K562 (cell line): ENCODE data around the gene NFKBIB. TPM values are rescaled to one million over a fixed set of nuclear protein-coding genes. Genes with fewer than 3 reads are reported as not detected.

Experiments
- ATF4 ChIP-seq: fragments of 450-650 bp; formaldehyde crosslinking; IDR thresholded peaks from 2 replicates; pipeline ENCODE4 v1.4.0; 2022; ENCODE audit warnings: mild to moderate bottlenecking, moderate library complexity
- BRD9 ChIP-seq: fragments of 450-650 bp; IDR thresholded peaks from 2 replicates; pipeline ENCODE4 v1.6.1; 2018; ENCODE audit warnings: low read depth; ENCODE audit not compliant: partially characterized antibody
- CHCHD3 ChIP-seq: fragments of 250-450 bp; sonication (Bioruptor Pico); IDR thresholded peaks from 2 replicates; pipeline ENCODE4 v2.1.2; 2022; ENCODE audit warnings: mild to moderate bottlenecking
- EZH2 ChIP-seq: IDR thresholded peaks from 2 replicates; pipeline ENCODE4 v1.6.1; 2012; ENCODE audit warnings: low read depth, mild to moderate bottlenecking, inconsistent platforms, low read length, borderline replicate concordance
- FOS ChIP-seq: IDR thresholded peaks from 3 replicates; pipeline ENCODE4 v1.6.1; 2011; ENCODE audit not compliant: insufficient read length; ENCODE audit errors: extremely low read depth
- FOXK2 ChIP-seq, 2 experiments: fragments of 450-650 bp; IDR thresholded peaks in 1 of 2; conservative IDR thresholded peaks in 1 of 2; 2 replicates each; pipeline ENCODE4 v1.6.1; 2016; ENCODE audit warnings: low read depth in 2 of 2, mild to moderate bottlenecking in 1 of 2
- HBP1 ChIP-seq: fragments of 450-650 bp; formaldehyde crosslinking; IDR thresholded peaks from 2 replicates; pipeline ENCODE4 v1.4.0; 2022; ENCODE audit warnings: missing genetic modification characterization
- HMG20A ChIP-seq: fragments of 450-650 bp; formaldehyde crosslinking; conservative IDR thresholded peaks from 2 replicates; pipeline ENCODE4 v1.4.0; 2020; ENCODE audit warnings: mild to moderate bottlenecking, mixed read lengths
- HNRNPL ChIP-seq: fragments of 200-400 bp; formaldehyde crosslinking; IDR thresholded peaks from 2 replicates; pipeline ENCODE4 v1.6.1; 2017; ENCODE audit warnings: low read depth, mild to moderate bottlenecking, low read length
- RREB1 ChIP-seq: fragments of 250-450 bp; sonication (Bioruptor Pico); IDR thresholded peaks from 2 replicates; pipeline ENCODE4 v1.4.0; 2020
- SAP30 ChIP-seq: fragments of 200-600 bp; sonication (generic); IDR thresholded peaks from 2 replicates; pipeline ENCODE4 v1.6.1; 2012; ENCODE audit warnings: borderline replicate concordance, low read depth, mild to moderate bottlenecking, moderate library complexity, low read length, control low read depth, inconsistent platforms; ENCODE audit not compliant: insufficient read depth, poor library complexity, severe bottlenecking
- SMARCB1 ChIP-seq: IDR thresholded peaks from 2 replicates; pipeline ENCODE4 v1.6.1; 2011; ENCODE audit warnings: improper control_type of control experiment, low read depth; ENCODE audit not compliant: insufficient read length
- TARDBP ChIP-seq: fragments of 450-650 bp; IDR thresholded peaks from 2 replicates; pipeline ENCODE4 v1.6.1; 2016
- ZBTB12 ChIP-seq: fragments of 250-450 bp; sonication (Bioruptor Pico); IDR thresholded peaks from 2 replicates; pipeline ENCODE4 v1.4.0; 2020
- ZFP36 ChIP-seq: fragments of 150-350 bp; IDR thresholded peaks from 2 replicates; pipeline ENCODE4 v1.6.1; 2018; ENCODE audit warnings: low read length, low read depth; ENCODE audit not compliant: partially characterized antibody
- ZNF12 ChIP-seq: sonication (generic); formaldehyde crosslinking; IDR thresholded peaks from 2 replicates; pipeline ENCODE4 v1.4.0; 2020; ENCODE audit warnings: mild to moderate bottlenecking, missing genetic modification reagents
- ZNF23 ChIP-seq: fragments of 250-450 bp; sonication (Bioruptor Pico); IDR thresholded peaks from 2 replicates; pipeline ENCODE4 v1.4.0; 2020; ENCODE audit warnings: mild to moderate bottlenecking
- ZNF384 ChIP-seq: IDR thresholded peaks from 2 replicates; pipeline ENCODE4 v1.6.1; 2012; ENCODE audit warnings: low read depth, low read length, improper control_type of control experiment
- ZNF57 ChIP-seq: fragments of 450-650 bp; formaldehyde crosslinking; IDR thresholded peaks from 2 replicates; pipeline ENCODE4 v1.4.0; 2020; ENCODE audit warnings: mild to moderate bottlenecking, moderate library complexity
- polyA plus RNA-seq, 8 experiments: library from polyadenylated mRNA; depleted of rRNA in 4 of 8; stranded (reverse) in 5 of 8; unstranded in 3 of 8; fragments of >200 nt; fragmentation: Nextera tagmentation in 2 of 8; fragmentation: Illumina TruSeq in 1 of 8; extraction: Ambion mirVana in 2 of 8; extraction: Trizol in 1 of 8; gene quantifications; 2 replicates each; pipeline versions ENCODE4 v1.2.1 to v1.2.3, GENCODE V29; 2011 to 2014; ENCODE audit warnings: inconsistent platforms in 1 of 8, missing spikeins in 1 of 8
- total RNA-seq, 7 experiments: library from RNA; depleted of rRNA in 6 of 7; stranded (reverse); fragments of >200 nt in 6 of 7; fragmentation: Illumina TruSeq in 2 of 7; extraction: Trizol in 2 of 7; gene quantifications; 2 replicates each; pipeline versions ENCODE4 v1.2.1 to v1.2.3, GENCODE V29; 2011 to 2021; ENCODE audit warnings: low replicate concordance in 1 of 7

NFKBIB gene
- total and polyA plus RNA-seq, 9 of the 15 experiments (the other 6 are each of a cell fraction or from before 2014, with no cell fraction given): 1.5 to 44.9 (median 10.4) TPM

- TF ChIP-seq RREB1: no peak; the same call in 1 of the 2 replicates
- peak; percentile 91 for TF ChIP-seq BRD9
- no peak for TF ChIP-seq ZNF57 (CRISPR knock-in tag)
- TF ChIP-seq EZH2: no peak
- no peak for TF ChIP-seq HBP1 (CRISPR knock-in tag)
- peak; percentile 26; the same call in 1 of the 2 replicates for TF ChIP-seq ZNF12 (CRISPR knock-in tag)
- TF ChIP-seq ATF4 (CRISPR knock-in tag): no peak
- no peak for TF ChIP-seq SMARCB1
- no peak for TF ChIP-seq CHCHD3
- no peak for TF ChIP-seq FOS
- peak; percentile 86 for TF ChIP-seq HNRNPL
- peak in 1 of 2 experiments; percentile 66; a peak in 1 of 4 replicates for TF ChIP-seq FOXK2 (conservative IDR thresholded peaks at IDR 0.05 in 1 of 2, IDR thresholded peaks at IDR 0.05 in 1 of 2; ENCODE audit: low read depth in 2 of 2)
- no peak for TF ChIP-seq HMG20A (CRISPR knock-in tag)
- peak; percentile 39; the same call in 1 of the 2 replicates for TF ChIP-seq ZBTB12 (CRISPR knock-in tag)
- TF ChIP-seq ZNF384: no peak
- no peak for TF ChIP-seq ZFP36
- peak; percentile 61 for TF ChIP-seq SAP30
- TF ChIP-seq ZNF23 (CRISPR knock-in tag): no peak
- TF ChIP-seq TARDBP: peak; percentile 87
These were observed 30.4 kb downstream of the NFKBIB start, which contains the start of gene SARS2 (continued) for GRCh38 chr19:38929929-38930775.
